GM19025 (cell line): Measurements from ENCODE around the gene NACC2.
"Not testable (repeated sequence)": the region's sequence is repeated elsewhere in the genome, so short reads cannot be mapped to it uniquely, and the experiment has no call there.

Source experiments
- ATAC-seq: cut with Tn5 transposase; IDR thresholded peaks from one replicate; pipeline ENCODE4 v1.9.1; 2021; ENCODE audit warnings: mild to moderate bottlenecking, low read depth, moderate library complexity; ENCODE audit not compliant: unreplicated experiment

Gene NACC2

GRCh38 chr9:136083558-136084062 lies 11.5 kb downstream of the NACC2 start:
- no peak for ATAC-seq

GRCh38 chr9:136082496-136083361 lies 12.4 kb downstream of the NACC2 start:
- no peak for ATAC-seq

- no peak for ATAC-seq
Observed at GRCh38 chr9:136081826-136082495, 13.1 kb downstream of the NACC2 start.

DNA sequence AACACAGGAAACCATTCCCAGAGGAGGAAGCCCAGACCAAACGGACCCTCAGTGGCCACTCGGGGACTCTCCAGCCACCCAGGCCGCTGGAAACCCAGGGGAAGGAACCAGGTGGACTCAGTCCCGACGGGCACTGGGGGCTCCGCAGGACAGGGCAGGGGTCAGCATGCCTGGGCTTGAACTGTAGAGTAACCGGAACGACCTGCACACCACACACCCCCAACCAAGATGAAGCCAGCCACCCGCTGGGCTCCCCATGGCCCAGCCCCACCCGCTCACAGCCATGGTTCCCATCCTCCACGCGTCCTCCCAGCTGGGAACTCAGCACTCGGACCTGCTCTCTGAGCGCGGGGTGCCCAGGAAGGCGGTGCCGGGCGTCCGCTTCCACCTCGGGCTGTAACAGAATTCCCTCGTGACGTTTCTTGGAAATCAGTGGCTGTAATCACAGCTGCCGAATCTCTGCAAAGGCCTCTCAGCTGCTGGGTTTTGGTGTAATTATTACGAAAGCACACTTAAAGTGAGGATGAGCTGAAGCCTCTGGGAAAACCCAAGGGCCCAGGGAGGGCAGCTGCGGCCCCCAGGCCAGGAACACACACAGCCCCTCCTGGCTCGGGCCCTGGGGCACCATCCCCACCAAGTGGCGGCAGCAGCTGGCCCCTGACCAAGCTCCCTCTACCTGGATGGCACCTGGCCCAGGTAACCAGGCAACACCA lies 13.8 kb downstream of the NACC2 start:
- no peak for ATAC-seq

- no peak for ATAC-seq
Observed at GRCh38 chr9:136080716-136081112, 14.4 kb downstream of the NACC2 start.

- ATAC-seq = no peak
Observed at GRCh38 chr9:136079916-136080246, 15.2 kb downstream of the NACC2 start.

GRCh38 chr9:136079211-136079915 lies 15.7 kb downstream of the NACC2 start:
- ATAC-seq = no peak

GRCh38 chr9:136078498-136079011 lies 16.5 kb downstream of the NACC2 start:
- no peak for ATAC-seq

- ATAC-seq = no peak
Observed at GRCh38 chr9:136078024-136078423, 17.1 kb downstream of the NACC2 start.

GRCh38 chr9:136077491-136077890 lies 17.6 kb downstream of the NACC2 start:
- ATAC-seq = no peak

DNA sequence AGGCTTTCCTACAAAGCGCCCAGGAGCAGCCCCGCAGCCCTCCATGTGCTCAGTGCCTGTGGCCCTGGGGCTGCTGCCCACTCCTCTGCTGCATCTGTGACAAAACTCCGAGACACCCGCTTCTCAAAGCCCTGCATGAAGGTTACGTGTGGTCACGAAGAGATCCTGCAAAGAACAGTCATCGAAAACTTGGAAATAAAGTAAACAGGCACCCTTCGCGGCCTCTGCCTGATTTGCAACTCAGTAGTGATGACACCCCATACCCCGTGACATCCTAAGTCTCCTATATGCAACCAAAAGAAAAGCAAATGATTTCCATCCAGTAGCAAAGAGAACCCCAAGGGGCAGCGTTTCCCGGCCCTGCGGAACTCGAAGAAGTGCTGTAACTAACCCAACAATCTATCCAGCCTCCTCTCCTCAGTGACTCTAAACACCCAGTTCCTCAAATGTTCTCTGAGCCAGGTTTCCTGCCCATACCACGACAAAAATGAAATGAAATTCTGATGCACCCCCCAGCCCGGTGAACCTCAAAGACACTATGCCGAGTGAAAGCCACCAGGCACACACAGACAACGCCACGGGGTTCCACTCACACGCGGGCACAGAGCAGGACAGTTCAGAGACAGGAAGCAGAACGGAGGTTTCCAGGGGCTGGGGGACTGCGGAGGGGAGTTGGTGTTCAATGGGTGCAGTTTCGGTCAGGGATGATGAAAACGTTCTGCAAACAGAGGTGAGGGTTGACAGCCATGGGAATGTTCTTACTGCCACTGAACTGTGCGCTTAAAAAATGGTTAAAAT lies 19.0 kb downstream of the NACC2 start:
- ATAC-seq = no peak

DNA sequence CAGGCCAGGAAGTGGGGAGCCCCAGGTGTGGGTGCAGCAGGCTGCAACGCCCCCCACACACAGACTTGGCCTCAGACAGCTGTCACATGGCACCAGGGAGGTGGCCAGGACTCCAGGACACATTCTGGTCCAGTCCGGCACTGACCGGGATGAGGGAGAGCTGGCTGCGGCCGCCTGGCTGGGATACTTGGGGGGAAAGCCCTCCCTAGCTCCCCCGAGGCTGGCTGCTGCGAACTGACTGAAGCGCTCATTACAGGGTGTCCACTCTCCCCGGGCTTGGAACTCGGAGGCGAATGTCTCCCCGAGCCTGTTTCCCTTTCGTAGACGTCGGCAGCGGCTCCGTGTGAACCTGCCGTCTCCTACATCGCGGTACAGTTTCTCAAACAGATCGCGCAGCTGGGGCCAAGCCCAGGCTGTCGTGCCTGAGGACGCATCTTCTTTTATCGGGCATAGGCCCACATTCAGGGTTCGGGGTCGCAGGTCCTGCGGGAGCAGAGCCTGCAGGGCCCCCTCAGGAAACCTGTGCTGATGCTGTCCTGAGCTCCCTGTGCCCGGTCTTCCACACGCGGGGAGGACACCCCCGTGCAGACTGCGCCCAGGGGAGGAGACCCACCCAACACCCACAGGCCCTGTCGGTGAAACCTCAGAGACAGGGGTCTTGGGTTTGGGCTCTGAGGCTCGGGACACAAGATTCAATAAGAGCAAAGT lies 19.8 kb downstream of the NACC2 start:
- no peak for ATAC-seq

GRCh38 chr9:136074706-136075105 lies 20.4 kb downstream of the NACC2 start:
- no peak for ATAC-seq

DNA sequence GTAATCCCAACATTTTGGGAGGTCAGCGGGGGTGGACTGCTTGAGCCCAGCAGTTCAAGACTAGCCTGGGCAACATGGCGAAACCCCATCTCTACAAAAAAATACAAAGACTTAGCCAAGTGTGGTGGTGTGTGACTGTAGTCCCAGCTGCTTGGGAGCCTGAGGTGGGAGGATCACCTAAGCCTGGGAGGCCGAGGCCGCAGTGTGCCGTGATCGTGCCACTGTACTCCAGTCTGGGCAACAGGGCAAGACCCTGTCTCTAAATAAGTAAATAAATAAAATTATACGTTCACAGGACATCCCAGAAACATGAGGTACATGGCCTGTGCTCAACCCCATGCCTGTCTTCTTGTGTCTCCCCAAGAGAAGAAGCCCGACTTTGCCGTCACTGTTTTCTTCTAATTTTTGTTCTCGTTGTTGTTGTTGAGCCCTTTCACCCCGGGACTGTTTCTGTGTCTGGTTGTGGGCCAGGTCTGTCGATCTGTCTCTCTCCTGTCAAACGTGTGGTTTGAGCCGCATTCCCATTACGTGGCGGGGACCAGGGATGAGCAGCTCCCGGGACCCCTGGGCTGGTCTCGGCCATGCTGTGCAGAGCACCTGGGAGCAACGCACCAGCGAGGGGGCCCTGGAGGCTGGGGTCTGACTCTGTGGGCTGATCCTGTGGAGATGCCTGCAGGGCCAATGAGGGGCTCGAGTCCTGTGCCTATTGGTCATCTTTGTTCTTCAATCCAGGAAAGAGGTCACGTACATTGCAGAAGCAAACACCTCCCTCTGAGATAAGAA lies 32.2 kb downstream of the NACC2 start:
- no peak for ATAC-seq

GRCh38 chr9:136061916-136062315 lies 33.2 kb downstream of the NACC2 start:
- ATAC-seq = not testable (repeated sequence)

DNA sequence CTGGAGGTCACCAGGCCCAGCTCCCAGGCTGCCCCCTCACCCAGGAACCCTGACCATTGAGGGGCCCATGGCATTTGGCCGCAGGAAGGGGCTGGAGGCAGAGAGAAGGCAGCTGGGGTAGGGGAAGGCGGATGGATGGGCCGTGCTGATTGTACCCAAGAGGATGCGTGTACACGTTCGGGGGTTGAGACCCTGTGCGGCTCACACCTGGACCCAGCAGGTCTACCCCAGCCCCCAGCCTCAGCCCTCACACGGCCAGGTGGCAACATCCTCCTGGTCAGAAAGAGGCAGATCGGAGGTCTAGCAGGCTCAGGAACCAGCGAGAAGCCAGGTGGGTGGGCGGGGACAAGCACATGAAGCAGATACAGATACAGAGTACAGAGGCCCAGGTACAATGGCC lies 33.7 kb downstream of the NACC2 start:
- no peak for ATAC-seq

DNA sequence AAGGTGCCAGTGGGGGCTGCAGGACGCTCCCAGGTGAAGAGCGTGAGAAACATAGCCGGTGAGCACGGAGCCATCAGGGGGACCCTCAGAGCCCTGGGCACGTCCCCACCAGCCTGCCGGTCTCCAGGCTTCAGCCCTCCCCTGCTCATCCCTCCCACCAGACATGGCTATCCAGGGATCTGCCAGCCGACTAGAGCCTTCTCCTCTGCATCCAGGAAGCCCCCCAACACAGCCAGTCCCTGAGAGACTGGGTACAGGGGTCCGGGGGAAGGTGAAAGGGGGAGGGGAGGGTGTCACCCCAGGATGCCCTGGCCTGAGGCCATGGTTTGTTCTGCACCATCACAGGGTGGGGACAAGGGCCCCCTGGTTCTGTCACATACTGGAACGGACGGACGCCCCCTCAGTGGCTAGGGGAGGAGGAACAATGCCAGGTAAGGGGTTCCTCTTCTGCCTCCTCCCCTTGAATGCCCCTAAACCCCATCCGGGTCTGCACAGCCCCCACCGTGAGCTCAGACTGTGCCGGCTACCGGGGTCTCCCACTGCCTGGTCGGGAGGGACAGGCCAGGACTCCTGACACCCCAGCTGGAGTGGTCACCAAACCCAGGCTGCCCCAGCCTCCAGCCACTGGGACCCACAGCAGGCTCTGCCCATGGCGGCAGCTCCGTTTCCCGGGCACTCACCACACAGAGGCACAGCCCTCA lies 34.3 kb downstream of the NACC2 start:
- ATAC-seq = no peak
